ENCODE measurements around the gene ITIH1.

ITIH1 gene

DNA sequence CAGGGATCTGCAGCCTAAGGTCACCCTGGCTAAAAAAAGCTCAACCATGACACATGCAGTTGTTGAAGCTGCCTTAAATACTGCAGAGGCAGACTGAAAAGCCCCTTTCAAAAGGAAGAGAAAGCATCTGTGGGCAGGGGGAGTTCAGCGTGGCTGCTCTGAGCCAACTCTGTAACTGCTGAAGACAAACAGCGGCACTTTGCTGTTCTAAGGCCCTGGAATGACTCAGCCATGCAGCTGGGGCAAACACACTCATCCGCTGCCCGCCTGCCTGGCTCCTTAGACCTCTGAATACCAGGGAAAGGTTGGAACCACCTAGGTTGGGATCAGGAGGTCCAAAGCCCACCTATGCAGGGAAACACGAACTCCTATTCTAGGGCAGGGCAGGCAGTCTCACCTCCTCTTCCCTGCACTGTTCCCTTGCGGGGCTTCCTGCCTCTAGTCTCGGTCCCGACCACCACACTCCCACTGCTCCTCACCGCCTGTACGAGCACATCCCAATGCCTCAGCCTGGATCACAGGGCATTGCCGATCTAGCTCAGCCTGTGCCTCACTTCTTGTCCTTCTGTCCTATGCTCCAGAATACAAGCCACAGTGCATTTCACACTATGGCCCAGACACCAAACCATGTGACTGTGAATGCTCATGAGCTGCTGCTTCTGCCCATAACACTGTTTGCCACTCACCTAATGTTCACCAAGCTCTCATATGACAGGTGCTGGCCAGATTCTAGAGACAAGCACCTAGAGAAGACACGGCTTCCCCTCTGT is 64.0 kb downstream of the ITIH1 start:
- TF ChIP-seq, protein P1, sequence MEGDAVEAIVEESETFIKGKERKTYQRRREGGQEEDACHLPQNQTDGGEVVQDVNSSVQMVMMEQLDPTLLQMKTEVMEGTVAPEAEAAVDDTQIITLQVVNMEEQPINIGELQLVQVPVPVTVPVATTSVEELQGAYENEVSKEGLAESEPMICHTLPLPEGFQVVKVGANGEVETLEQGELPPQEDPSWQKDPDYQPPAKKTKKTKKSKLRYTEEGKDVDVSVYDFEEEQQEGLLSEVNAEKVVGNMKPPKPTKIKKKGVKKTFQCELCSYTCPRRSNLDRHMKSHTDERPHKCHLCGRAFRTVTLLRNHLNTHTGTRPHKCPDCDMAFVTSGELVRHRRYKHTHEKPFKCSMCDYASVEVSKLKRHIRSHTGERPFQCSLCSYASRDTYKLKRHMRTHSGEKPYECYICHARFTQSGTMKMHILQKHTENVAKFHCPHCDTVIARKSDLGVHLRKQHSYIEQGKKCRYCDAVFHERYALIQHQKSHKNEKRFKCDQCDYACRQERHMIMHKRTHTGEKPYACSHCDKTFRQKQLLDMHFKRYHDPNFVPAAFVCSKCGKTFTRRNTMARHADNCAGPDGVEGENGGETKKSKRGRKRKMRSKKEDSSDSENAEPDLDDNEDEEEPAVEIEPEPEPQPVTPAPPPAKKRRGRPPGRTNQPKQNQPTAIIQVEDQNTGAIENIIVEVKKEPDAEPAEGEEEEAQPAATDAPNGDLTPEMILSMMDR (IDR thresholded peaks at IDR 0.05; ENCODE audit: borderline replicate concordance, insufficient read depth, low read depth, low read length) = no peak
- no peak overlapping the region for H3K4me3 ChIP-seq (ENCODE audit: low read depth, low read length)
